Measurements from ENCODE around the gene FSTL5. TPM values are rescaled to one million over a fixed set of nuclear protein-coding genes. Genes with fewer than 3 reads are reported as not detected.

Gene FSTL5
- total RNA-seq, 1 experiment from 2014 or later: not detected

- H4K91ac ChIP-seq (ENCODE audit: insufficient read length, low read depth, low read length): no peak overlapping the region
- no peak for TF ChIP-seq CTCF (conservative IDR thresholded peaks at IDR 0.05)
- no peak overlapping the region for H2BK5ac ChIP-seq (ENCODE audit: insufficient read length, low read length)
- H3K18ac ChIP-seq (ENCODE audit: insufficient read length, low read depth, low read length): no peak overlapping the region
- no peaks in the 10 kb centered on the region for H3K4me1 ChIP-seq (ENCODE audit: insufficient read depth, low read length)
- H2BK20ac ChIP-seq (ENCODE audit: low read depth, low read length, poor library complexity, severe bottlenecking): no peak overlapping the region
- no peaks in the 10 kb centered on the region for H3K79me1 ChIP-seq (ENCODE audit: insufficient read depth, low read depth, low read length, poor library complexity, severe bottlenecking)
- no peak overlapping the region for H3K27ac ChIP-seq (ENCODE audit: insufficient read length, low read depth, low read length)
- H4K5ac ChIP-seq (ENCODE audit: insufficient read length, low read depth, low read length): no peak overlapping the region
- peaks cover 3 to 10% of the 10 kb centered on the region in 2 experiments; a peak in 3 of 5 replicates for H3K9me3 Mint-ChIP-seq
- no peak overlapping the region for H2BK15ac ChIP-seq (ENCODE audit: low read depth, low read length)
- no peak overlapping the region for H2AK5ac ChIP-seq (ENCODE audit: insufficient read length, low read length)
- H3K23ac ChIP-seq (ENCODE audit: insufficient read length, low read depth, low read length): no peak overlapping the region
- H3K79me2 ChIP-seq (ENCODE audit: insufficient read depth, low read length): no peaks in the 10 kb centered on the region
- H3K4me2 ChIP-seq (ENCODE audit: insufficient read depth, insufficient read length, low read length): no peak overlapping the region
- H3K36me3 Mint-ChIP-seq (ENCODE audit: insufficient read depth in 1 of 3, low read depth in 3 of 3): peaks cover 0 to 8% (median 0%) of the 10 kb centered on the region in 3 experiments; a peak in 1 of 7 replicates
- H4K20me1 ChIP-seq (ENCODE audit: control insufficient read depth, insufficient read depth, insufficient read length): no peaks in the 10 kb centered on the region
- no peak overlapping the region for H4K8ac ChIP-seq (replicated peaks; ENCODE audit: insufficient read length, low read depth, low read length)
- H3K14ac ChIP-seq (ENCODE audit: insufficient read depth, low read length): no peak overlapping the region
- H3K27ac Mint-ChIP-seq: no peak overlapping the region
- no peaks in the 10 kb centered on the region for H3K9me3 ChIP-seq (ENCODE audit: control insufficient read depth, low read depth, low read length)
- no peak overlapping the region for H2BK12ac ChIP-seq (ENCODE audit: insufficient read length, low read depth, low read length)
- H3T11ph ChIP-seq (ENCODE audit: low read length): no peak overlapping the region
- H3K27me3 ChIP-seq (ENCODE audit: insufficient read depth, low read length): no peaks in the 10 kb centered on the region
- no peaks in the 10 kb centered on the region for H3K4me1 Mint-ChIP-seq
- no peak overlapping the region for H2BK120ac ChIP-seq (ENCODE audit: low read depth, low read length, poor library complexity, severe bottlenecking)
- H3K27me3 Mint-ChIP-seq (ENCODE audit: low read depth): no peaks in the 10 kb centered on the region
- H2AFZ ChIP-seq (ENCODE audit: low read length): no peak overlapping the region
- no peak overlapping the region for H3K56ac ChIP-seq (ENCODE audit: insufficient read length, low read depth, low read length)
- no peak overlapping the region for H3K9ac ChIP-seq (ENCODE audit: extremely low read depth, insufficient read length, low read length)
- no peak overlapping the region for H3K4ac ChIP-seq (ENCODE audit: low read depth, low read length)
- WGBS (ENCODE audit: extremely low coverage, insufficient read length, low lambda C conversion rate): no CpG with 5 or more reads among the region's 2 CpGs
- no peak overlapping the region for H3K4me3 Mint-ChIP-seq
- DNase-seq: no peak
- no peaks in the 10 kb centered on the region for H3K23me2 ChIP-seq (ENCODE audit: insufficient read length, low read depth, low read length, poor library complexity, severe bottlenecking)
Observed at GRCh38 chr4:161438096-161438495, 725.7 kb downstream of the FSTL5 start.

Measured in H9 (cell line).